Muscle layer of colon (tissue), 2 donors: Measurements from ENCODE around the gene XRRA1.

Experiments
- H3K27ac ChIP-seq: one replicate; pipeline ENCODE4 v1.7.0; 2013; ENCODE audit warnings: low read depth, mild to moderate bottlenecking, low read length, moderate library complexity
- H3K27me3 ChIP-seq, 2 donors: one replicate each; pipeline ENCODE4 v1.7.0; 2013; ENCODE audit warnings: low read length in 2 of 2, mild to moderate bottlenecking in 2 of 2; ENCODE audit not compliant: insufficient read depth in 2 of 2, control insufficient read depth in 1 of 2
- H3K36me3 ChIP-seq: one replicate; pipeline ENCODE4 v1.7.0; 2013; ENCODE audit warnings: mild to moderate bottlenecking, low read length; ENCODE audit not compliant: insufficient read depth
- H3K4me1 ChIP-seq: one replicate; pipeline ENCODE4 v1.7.0; 2013; ENCODE audit warnings: mild to moderate bottlenecking, low read length; ENCODE audit not compliant: insufficient read depth
- H3K4me3 ChIP-seq, 2 donors: one replicate each; pipeline ENCODE4 v1.7.0; 2013; ENCODE audit warnings: low read length in 2 of 2, low read depth in 1 of 2, mild to moderate bottlenecking in 1 of 2, moderate library complexity in 1 of 2
- H3K9ac ChIP-seq: one replicate; pipeline ENCODE4 v1.7.0; 2013; ENCODE audit warnings: low read length
- H3K9me3 ChIP-seq: one replicate; pipeline ENCODE4 v1.7.0; 2013; ENCODE audit warnings: mild to moderate bottlenecking, low read length
- donor health status: abdominal sarcoma.
- donor health status: Adenocarcinoma of cecum.

Gene XRRA1

GRCh38 chr11:74847395-74847794 is 101.5 kb downstream of the XRRA1 start:
- Histone ChIP-seq H3K9me3 (no peaks in the 10 kb centered on the region), H3K27ac (no peak overlapping the region), H3K4me3 (no peak overlapping the region), H3K36me3 (peaks cover 57% of the 10 kb centered on the region), H3K4me1 (peaks cover under 1% of the 10 kb centered on the region), H3K27me3 (no peaks in the 10 kb centered on the region), H3K9ac (no peak overlapping the region)

GRCh38 chr11:74846770-74847169 is 102.1 kb downstream of the XRRA1 start:
- Histone ChIP-seq H3K27me3 (no peaks in the 10 kb centered on the region), H3K9me3 (no peaks in the 10 kb centered on the region), H3K4me3 (no peak overlapping the region), H3K9ac (no peak overlapping the region), H3K36me3 (peaks cover 57% of the 10 kb centered on the region), H3K4me1 (peaks cover 7% of the 10 kb centered on the region), H3K27ac (no peak overlapping the region)

- Histone ChIP-seq H3K9ac (no peak overlapping the region), H3K9me3 (no peaks in the 10 kb centered on the region), H3K27ac (no peak overlapping the region), H3K27me3 (no peaks in the 10 kb centered on the region), H3K36me3 (peaks cover 54% of the 10 kb centered on the region), H3K4me1 (peaks cover 7% of the 10 kb centered on the region), H3K4me3 (no peak overlapping the region)
Measured at GRCh38 chr11:74845978-74846517, 102.8 kb downstream of the XRRA1 start.

GRCh38 chr11:74844865-74845264 is 104.0 kb downstream of the XRRA1 start:
- no peaks in the 10 kb centered on the region for H3K9me3 ChIP-seq
- H3K4me3 ChIP-seq, result no peak overlapping the region
- H3K36me3 ChIP-seq, result peaks cover 47% of the 10 kb centered on the region
- H3K9ac ChIP-seq, result no peak overlapping the region
- H3K27me3 ChIP-seq, result no peaks in the 10 kb centered on the region
- no peak overlapping the region for H3K27ac ChIP-seq
- peaks cover 7% of the 10 kb centered on the region for H3K4me1 ChIP-seq

- no peak overlapping the region for H3K9ac ChIP-seq
- no peaks in the 10 kb centered on the region for H3K27me3 ChIP-seq
- H3K4me1 ChIP-seq, result peaks cover 7% of the 10 kb centered on the region
- H3K27ac ChIP-seq, result no peak overlapping the region
- no peak overlapping the region for H3K4me3 ChIP-seq
- no peaks in the 10 kb centered on the region for H3K9me3 ChIP-seq
- peaks cover 47% of the 10 kb centered on the region for H3K36me3 ChIP-seq
Measured at GRCh38 chr11:74844072-74844471, 104.8 kb downstream of the XRRA1 start.

GRCh38 chr11:74842967-74843366 is 105.9 kb downstream of the XRRA1 start:
- no peak overlapping the region for H3K9ac ChIP-seq
- no peaks in the 10 kb centered on the region for H3K9me3 ChIP-seq
- H3K36me3 ChIP-seq, result peaks cover 49% of the 10 kb centered on the region
- H3K4me3 ChIP-seq, result no peak overlapping the region
- no peaks in the 10 kb centered on the region for H3K27me3 ChIP-seq
- no peak overlapping the region for H3K27ac ChIP-seq
- peaks cover 7% of the 10 kb centered on the region for H3K4me1 ChIP-seq

- H3K27me3 ChIP-seq, result no peaks in the 10 kb centered on the region
- no peaks in the 10 kb centered on the region for H3K9me3 ChIP-seq
- no peak overlapping the region for H3K27ac ChIP-seq
- no peak overlapping the region for H3K4me3 ChIP-seq
- H3K4me1 ChIP-seq, result peaks cover 7% of the 10 kb centered on the region
- no peak overlapping the region for H3K9ac ChIP-seq
- H3K36me3 ChIP-seq, result peaks cover 63% of the 10 kb centered on the region
Measured at GRCh38 chr11:74840486-74840885, 108.4 kb downstream of the XRRA1 start.

- peaks cover 63% of the 10 kb centered on the region for H3K36me3 ChIP-seq
- H3K27me3 ChIP-seq, result no peaks in the 10 kb centered on the region
- no peak overlapping the region for H3K27ac ChIP-seq
- no peak overlapping the region for H3K9ac ChIP-seq
- H3K9me3 ChIP-seq, result no peaks in the 10 kb centered on the region
- no peak overlapping the region for H3K4me3 ChIP-seq
- H3K4me1 ChIP-seq, result peaks cover 7% of the 10 kb centered on the region
Measured at GRCh38 chr11:74839971-74840370, 108.9 kb downstream of the XRRA1 start.

- Histone ChIP-seq H3K27ac (no peak overlapping the region), H3K27me3 (no peaks in the 10 kb centered on the region), H3K36me3 (peaks cover 58% of the 10 kb centered on the region), H3K4me3 (no peak overlapping the region), H3K9ac (no peak overlapping the region), H3K9me3 (no peaks in the 10 kb centered on the region), H3K4me1 (peaks cover 7% of the 10 kb centered on the region)
Measured at GRCh38 chr11:74839446-74839845, 109.4 kb downstream of the XRRA1 start.

GRCh38 chr11:74838188-74838587 is 110.7 kb downstream of the XRRA1 start:
- Histone ChIP-seq H3K9me3 (no peaks in the 10 kb centered on the region), H3K27ac (no peak overlapping the region), H3K27me3 (no peaks in the 10 kb centered on the region), H3K36me3 (peaks cover 45% of the 10 kb centered on the region), H3K4me1 (peaks cover 14% of the 10 kb centered on the region), H3K4me3 (no peak overlapping the region), H3K9ac (no peak overlapping the region)

- Histone ChIP-seq H3K4me1 (peaks cover 12% of the 10 kb centered on the region), H3K27me3 (no peaks in the 10 kb centered on the region), H3K9ac (no peak overlapping the region), H3K36me3 (peaks cover 42% of the 10 kb centered on the region), H3K4me3 (no peak overlapping the region), H3K27ac (no peak overlapping the region), H3K9me3 (no peaks in the 10 kb centered on the region)
Measured at GRCh38 chr11:74837191-74837590, 111.7 kb downstream of the XRRA1 start.

- Histone ChIP-seq H3K4me3 (no peak overlapping the region), H3K27me3 (no peaks in the 10 kb centered on the region), H3K9ac (no peak overlapping the region), H3K9me3 (no peaks in the 10 kb centered on the region), H3K27ac (no peak overlapping the region), H3K4me1 (peaks cover 9% of the 10 kb centered on the region), H3K36me3 (peaks cover 6% of the 10 kb centered on the region)
Measured at GRCh38 chr11:74826901-74827300, 122.0 kb downstream of the XRRA1 start.
